GM12878 (cell line): ENCODE data around the gene CLASRP. TPM values are rescaled to one million over a fixed set of nuclear protein-coding genes. Genes with fewer than 3 reads are reported as not detected.

Source experiments
- CREB1 ChIP-seq: IDR thresholded peaks from 2 replicates; pipeline ENCODE4 v1.6.1; 2012; ENCODE audit warnings: low read depth, mild to moderate bottlenecking, inconsistent platforms
- FOS ChIP-seq: IDR thresholded peaks from 3 replicates; pipeline ENCODE4 v1.6.1; 2011; ENCODE audit warnings: borderline replicate concordance; ENCODE audit not compliant: insufficient read length; ENCODE audit errors: extremely low read depth
- HCFC1 ChIP-seq: fragments of 150-350 bp; IDR thresholded peaks from 2 replicates; pipeline ENCODE4 v1.6.1; 2014; ENCODE audit warnings: low read length
- IKZF2 ChIP-seq, 2 experiments: fragments of 450-650 bp; IDR thresholded peaks; 2 replicates each; pipeline ENCODE4 v1.6.1; 2017; ENCODE audit warnings: mild to moderate bottlenecking in 2 of 2, moderate library complexity in 2 of 2
- KLF5 ChIP-seq: fragments of 450-650 bp; IDR thresholded peaks from 2 replicates; pipeline ENCODE4 v1.6.1; 2014; ENCODE audit warnings: mild to moderate bottlenecking; ENCODE audit not compliant: partially characterized antibody
- MTA3 ChIP-seq: IDR thresholded peaks from 2 replicates; pipeline ENCODE4 v1.6.1; 2012; ENCODE audit warnings: low read length, inconsistent platforms, borderline replicate concordance
- MYB ChIP-seq: fragments of 150-350 bp; IDR thresholded peaks from 2 replicates; pipeline ENCODE4 v1.6.1; 2014; ENCODE audit warnings: mild to moderate bottlenecking, low read depth, low read length, borderline replicate concordance
- NR2C1 ChIP-seq: fragments of 450-650 bp; IDR thresholded peaks from 2 replicates; pipeline ENCODE4 v1.6.1; 2017; ENCODE audit warnings: antibody characterized with exemption, mild to moderate bottlenecking, moderate library complexity
- PML ChIP-seq: IDR thresholded peaks from 2 replicates; pipeline ENCODE4 v1.6.1; 2012; ENCODE audit warnings: low read length, inconsistent platforms
- POLR2A ChIP-seq: IDR thresholded peaks from 2 replicates; pipeline ENCODE4 v1.6.1; 2011; ENCODE audit warnings: low read depth, mild to moderate bottlenecking, low read length
- POU2F2 ChIP-seq: IDR thresholded peaks from 3 replicates; pipeline ENCODE4 v1.6.1; 2011; ENCODE audit warnings: low read depth, mild to moderate bottlenecking, low read length, borderline replicate concordance
- RUNX3 ChIP-seq: IDR thresholded peaks from 2 replicates; pipeline ENCODE4 v1.6.1; 2012; ENCODE audit warnings: low read length, inconsistent platforms
- SIN3A ChIP-seq: IDR thresholded peaks from 2 replicates; pipeline ENCODE4 v1.6.1; 2012; ENCODE audit warnings: low read depth, low read length, improper control_type of control experiment
- SMAD5 ChIP-seq: IDR thresholded peaks from 2 replicates; pipeline ENCODE4 v1.6.1; 2016; ENCODE audit warnings: antibody characterized with exemption, low read depth
- SMARCA5 ChIP-seq: fragments of 450-650 bp; IDR thresholded peaks from 2 replicates; pipeline ENCODE4 v1.6.1; 2017; ENCODE audit warnings: mild to moderate bottlenecking
- SP1 ChIP-seq: IDR thresholded peaks from one replicate; pipeline ENCODE4 v1.6.1; 2011; ENCODE audit warnings: low read depth, low read length
- STAT3 ChIP-seq: IDR thresholded peaks from 2 replicates; pipeline ENCODE4 v1.6.1; 2011; ENCODE audit warnings: low read depth, low read length, improper control_type of control experiment
- ZBTB40 ChIP-seq: fragments of 450-650 bp; IDR thresholded peaks from 2 replicates; pipeline ENCODE4 v1.6.1; 2016; ENCODE audit warnings: mild to moderate bottlenecking, moderate library complexity, borderline replicate concordance
- ZNF207 ChIP-seq: fragments of 450-650 bp; IDR thresholded peaks from 2 replicates; pipeline ENCODE4 v1.6.1; 2014; ENCODE audit warnings: antibody characterized with exemption, mild to moderate bottlenecking, borderline replicate concordance
- ZNF217 ChIP-seq: fragments of 450-650 bp; IDR thresholded peaks from 2 replicates; pipeline ENCODE4 v1.6.1; 2017; ENCODE audit warnings: antibody characterized with exemption, mild to moderate bottlenecking
- polyA plus RNA-seq, 11 experiments: library from polyadenylated mRNA; depleted of rRNA in 4 of 11; unstranded in 6 of 11; stranded (reverse) in 5 of 11; fragments of >200 nt; fragmentation: Nextera tagmentation in 4 of 11; fragmentation: Illumina TruSeq in 1 of 11; extraction: Ambion mirVana in 4 of 11; extraction: Trizol in 1 of 11; gene quantifications; 1 replicate in 1 of 11; 2 replicates in 10 of 11; pipeline versions ENCODE4 v1.2.1 to v1.2.3, GENCODE V29; 2011 to 2016; ENCODE audit warnings: inconsistent platforms in 2 of 11, missing spikeins in 2 of 11, low read depth in 1 of 11
- total RNA-seq, 4 experiments: library from RNA; depleted of rRNA in 3 of 4; stranded (reverse); fragments of >200 nt in 3 of 4; fragmentation: Illumina TruSeq in 1 of 4; extraction: Trizol in 1 of 4; gene quantifications; 2 replicates each; pipeline versions ENCODE4 v1.2.1 to v1.2.3, GENCODE V29; 2013 to 2021
- TF ChIP-seq, protein P1 (sequence below): fragments of 450-650 bp; formaldehyde crosslinking; IDR thresholded peaks from 2 replicates; pipeline ENCODE4 v1.4.0; 2020; ENCODE audit warnings: mild to moderate bottlenecking, moderate library complexity
- TF ChIP-seq, protein P2 (sequence below): fragments of 450-650 bp; conservative IDR thresholded peaks from 2 replicates; pipeline ENCODE4 v1.6.1; 2017; ENCODE audit warnings: mild to moderate bottlenecking, moderate library complexity

Gene CLASRP
- total and polyA plus RNA-seq, 10 of the 15 experiments (the other 5 are each of a cell fraction or from before 2014, with no cell fraction given), result 0.68 to 75.8 (median 30.2) TPM

GRCh38 chr19:45092747-45093678 is 54.2 kb downstream of the CLASRP start, which contains the start of gene PPP1R37 (continued):
- TF ChIP-seq, protein P1, sequence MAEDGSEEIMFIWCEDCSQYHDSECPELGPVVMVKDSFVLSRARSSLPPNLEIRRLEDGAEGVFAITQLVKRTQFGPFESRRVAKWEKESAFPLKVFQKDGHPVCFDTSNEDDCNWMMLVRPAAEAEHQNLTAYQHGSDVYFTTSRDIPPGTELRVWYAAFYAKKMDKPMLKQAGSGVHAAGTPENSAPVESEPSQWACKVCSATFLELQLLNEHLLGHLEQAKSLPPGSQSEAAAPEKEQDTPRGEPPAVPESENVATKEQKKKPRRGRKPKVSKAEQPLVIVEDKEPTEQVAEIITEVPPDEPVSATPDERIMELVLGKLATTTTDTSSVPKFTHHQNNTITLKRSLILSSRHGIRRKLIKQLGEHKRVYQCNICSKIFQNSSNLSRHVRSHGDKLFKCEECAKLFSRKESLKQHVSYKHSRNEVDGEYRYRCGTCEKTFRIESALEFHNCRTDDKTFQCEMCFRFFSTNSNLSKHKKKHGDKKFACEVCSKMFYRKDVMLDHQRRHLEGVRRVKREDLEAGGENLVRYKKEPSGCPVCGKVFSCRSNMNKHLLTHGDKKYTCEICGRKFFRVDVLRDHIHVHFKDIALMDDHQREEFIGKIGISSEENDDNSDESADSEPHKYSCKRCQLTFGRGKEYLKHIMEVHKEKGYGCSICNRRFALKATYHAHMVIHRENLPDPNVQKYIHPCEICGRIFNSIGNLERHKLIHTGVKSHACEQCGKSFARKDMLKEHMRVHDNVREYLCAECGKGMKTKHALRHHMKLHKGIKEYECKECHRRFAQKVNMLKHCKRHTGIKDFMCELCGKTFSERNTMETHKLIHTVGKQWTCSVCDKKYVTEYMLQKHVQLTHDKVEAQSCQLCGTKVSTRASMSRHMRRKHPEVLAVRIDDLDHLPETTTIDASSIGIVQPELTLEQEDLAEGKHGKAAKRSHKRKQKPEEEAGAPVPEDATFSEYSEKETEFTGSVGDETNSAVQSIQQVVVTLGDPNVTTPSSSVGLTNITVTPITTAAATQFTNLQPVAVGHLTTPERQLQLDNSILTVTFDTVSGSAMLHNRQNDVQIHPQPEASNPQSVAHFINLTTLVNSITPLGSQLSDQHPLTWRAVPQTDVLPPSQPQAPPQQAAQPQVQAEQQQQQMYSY (CRISPR knock-in tag), result no peak
- TF ChIP-seq POU2F2 (peak; percentile 69; the same call in 1 of the 3 replicates), SIN3A (peak; percentile 94), POLR2A (peak; percentile 80), SP1 (peak; percentile 90), PML (peak; percentile 58; the same call in 1 of the 2 replicates), STAT3 (no peak), ZNF217 (no peak), FOS (no peak), KLF5 (peak; percentile 65), IKZF2 (IDR thresholded peaks at IDR 0.05) (peak; percentile 59 to 66; a peak in 2 of 4 replicates), SMARCA5 (peak; percentile 88; the same call in 1 of the 2 replicates), RUNX3 (peak; percentile 43; the same call in 1 of the 2 replicates), SMAD5 (0 out of 2 replicates have a peak, but pooled peaks have one; percentile 47), CREB1 (peak; percentile 85), MTA3 (no peak; the same call in 1 of the 2 replicates), NR2C1 (peak; percentile 61), HCFC1 (peak; percentile 78), ZBTB40 (peak; percentile 89), ZNF207 (peak; percentile 91), MYB (no peak; the same call in 1 of the 2 replicates)
- TF ChIP-seq, protein P2, sequence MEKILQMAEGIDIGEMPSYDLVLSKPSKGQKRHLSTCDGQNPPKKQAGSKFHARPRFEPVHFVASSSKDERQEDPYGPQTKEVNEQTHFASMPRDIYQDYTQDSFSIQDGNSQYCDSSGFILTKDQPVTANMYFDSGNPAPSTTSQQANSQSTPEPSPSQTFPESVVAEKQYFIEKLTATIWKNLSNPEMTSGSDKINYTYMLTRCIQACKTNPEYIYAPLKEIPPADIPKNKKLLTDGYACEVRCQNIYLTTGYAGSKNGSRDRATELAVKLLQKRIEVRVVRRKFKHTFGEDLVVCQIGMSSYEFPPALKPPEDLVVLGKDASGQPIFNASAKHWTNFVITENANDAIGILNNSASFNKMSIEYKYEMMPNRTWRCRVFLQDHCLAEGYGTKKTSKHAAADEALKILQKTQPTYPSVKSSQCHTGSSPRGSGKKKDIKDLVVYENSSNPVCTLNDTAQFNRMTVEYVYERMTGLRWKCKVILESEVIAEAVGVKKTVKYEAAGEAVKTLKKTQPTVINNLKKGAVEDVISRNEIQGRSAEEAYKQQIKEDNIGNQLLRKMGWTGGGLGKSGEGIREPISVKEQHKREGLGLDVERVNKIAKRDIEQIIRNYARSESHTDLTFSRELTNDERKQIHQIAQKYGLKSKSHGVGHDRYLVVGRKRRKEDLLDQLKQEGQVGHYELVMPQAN, result peak; percentile 93
